ENCODE data around the gene ARSA.
"Not testable (repeated sequence)": the region's sequence is repeated elsewhere in the genome, so short reads cannot be mapped to it uniquely, and the experiment has no call there.

The ARSA gene

DNA sequence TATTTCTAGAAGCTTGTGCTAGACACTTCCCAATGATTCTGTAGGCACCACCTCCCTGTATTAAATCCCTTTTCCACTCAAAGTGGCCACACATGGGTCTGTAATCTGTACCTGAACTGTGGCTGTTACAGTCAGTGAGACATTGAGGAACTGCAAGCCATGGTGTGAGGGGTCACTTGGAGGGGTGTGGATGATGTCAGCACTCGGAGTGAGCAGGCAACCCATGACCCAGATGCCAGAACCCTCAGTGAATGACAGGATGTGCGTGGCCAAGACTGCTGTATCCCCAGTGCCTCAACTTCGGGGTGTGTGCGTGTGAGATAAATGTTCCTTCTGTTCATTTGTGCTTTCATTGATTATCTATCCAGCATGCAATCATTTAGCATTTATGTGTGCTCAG is 30.0 kb upstream of the ARSA start:
- Histone ChIP-seq H3K4me3 (replicated peaks; ENCODE audit: low read depth, low read length) (no peak overlapping the region), H3K36me3 (ENCODE audit: control insufficient read depth, insufficient read depth, low read length) (no peaks in the 10 kb centered on the region), H3K27me3 (replicated peaks; ENCODE audit: control insufficient read depth, insufficient read depth, low read length) (peaks cover 4% of the 10 kb centered on the region; the same call in 1 of the 2 replicates)
- DNase-seq (ENCODE audit: extremely low read depth, insufficient read length), result no peak
- TF ChIP-seq, protein P1, sequence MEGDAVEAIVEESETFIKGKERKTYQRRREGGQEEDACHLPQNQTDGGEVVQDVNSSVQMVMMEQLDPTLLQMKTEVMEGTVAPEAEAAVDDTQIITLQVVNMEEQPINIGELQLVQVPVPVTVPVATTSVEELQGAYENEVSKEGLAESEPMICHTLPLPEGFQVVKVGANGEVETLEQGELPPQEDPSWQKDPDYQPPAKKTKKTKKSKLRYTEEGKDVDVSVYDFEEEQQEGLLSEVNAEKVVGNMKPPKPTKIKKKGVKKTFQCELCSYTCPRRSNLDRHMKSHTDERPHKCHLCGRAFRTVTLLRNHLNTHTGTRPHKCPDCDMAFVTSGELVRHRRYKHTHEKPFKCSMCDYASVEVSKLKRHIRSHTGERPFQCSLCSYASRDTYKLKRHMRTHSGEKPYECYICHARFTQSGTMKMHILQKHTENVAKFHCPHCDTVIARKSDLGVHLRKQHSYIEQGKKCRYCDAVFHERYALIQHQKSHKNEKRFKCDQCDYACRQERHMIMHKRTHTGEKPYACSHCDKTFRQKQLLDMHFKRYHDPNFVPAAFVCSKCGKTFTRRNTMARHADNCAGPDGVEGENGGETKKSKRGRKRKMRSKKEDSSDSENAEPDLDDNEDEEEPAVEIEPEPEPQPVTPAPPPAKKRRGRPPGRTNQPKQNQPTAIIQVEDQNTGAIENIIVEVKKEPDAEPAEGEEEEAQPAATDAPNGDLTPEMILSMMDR (IDR thresholded peaks at IDR 0.05; ENCODE audit: insufficient read depth, low read length, poor library complexity, severe bottlenecking), result no peak

DNA sequence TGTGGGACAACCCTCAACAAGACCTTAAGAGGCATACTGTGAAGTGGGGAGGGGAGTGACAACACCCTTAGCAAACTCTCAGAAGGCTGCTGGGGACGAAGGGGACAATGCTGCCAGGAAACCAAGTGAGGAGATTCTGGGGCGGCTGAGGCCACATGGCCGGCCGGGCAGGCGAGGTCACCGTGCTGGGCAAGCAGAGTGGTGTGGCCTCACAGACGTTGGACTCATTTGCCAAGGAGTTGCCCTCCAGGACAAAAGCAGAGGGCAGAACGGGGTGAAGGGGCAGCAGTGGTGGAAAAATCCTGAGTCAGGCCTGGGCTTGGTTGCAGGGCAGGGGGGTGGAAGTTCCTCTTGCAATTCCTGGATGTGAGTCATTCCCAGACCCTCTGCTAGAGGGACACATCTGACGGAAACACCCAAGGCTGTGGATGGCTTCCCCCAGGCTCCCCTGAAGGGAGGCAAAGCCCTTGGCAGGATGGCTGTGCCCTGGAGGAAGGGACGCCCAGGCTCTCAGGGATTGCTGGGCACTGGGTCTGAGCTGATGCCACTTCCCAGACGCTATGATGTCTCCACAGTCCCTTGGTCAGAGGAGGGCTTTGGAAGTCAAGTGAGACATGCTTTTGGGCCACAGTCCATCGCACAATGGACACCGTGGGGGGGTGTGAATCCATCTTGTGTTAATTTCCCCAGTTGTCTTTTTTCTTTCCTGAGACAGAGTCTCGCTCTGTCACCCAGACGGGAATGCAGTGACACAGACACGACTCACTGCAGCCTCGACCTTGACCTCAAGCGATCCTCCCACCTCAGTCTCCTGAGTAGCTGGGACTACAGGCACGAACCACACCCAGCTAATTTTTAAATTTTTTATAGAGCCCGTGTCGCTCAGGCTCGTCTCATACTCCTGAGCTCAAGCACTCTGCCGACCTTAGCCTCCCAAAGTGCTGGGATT is 28.4 kb upstream of the ARSA start:
- DNase-seq (ENCODE audit: extremely low read depth, insufficient read length), result no peak
- H3K4me3 ChIP-seq (replicated peaks; ENCODE audit: low read depth, low read length), result no peak overlapping the region
- TF ChIP-seq, protein P1 (IDR thresholded peaks at IDR 0.05; ENCODE audit: insufficient read depth, low read length, poor library complexity, severe bottlenecking), result no peak

DNA sequence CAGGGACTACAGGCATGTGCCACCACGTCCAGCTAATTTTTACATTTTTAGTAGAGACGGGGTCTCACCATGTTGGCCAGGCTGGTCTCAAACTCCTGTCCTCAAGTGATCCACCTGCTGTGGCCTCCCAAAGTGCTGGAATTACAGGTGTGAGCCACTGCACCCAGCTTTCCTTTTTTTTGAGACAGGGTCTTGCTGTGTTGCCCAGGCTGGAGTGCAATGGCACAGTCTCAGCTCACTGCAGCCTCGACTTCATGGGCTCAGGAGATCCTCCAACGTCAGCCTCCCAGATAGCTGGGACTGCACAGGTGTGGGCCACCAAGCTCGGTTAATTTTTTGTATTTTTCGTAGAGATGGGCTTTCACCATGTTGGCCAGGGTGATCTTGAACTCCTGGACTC is 26.7 kb upstream of the ARSA start:
- not testable (repeated sequence) for H3K27me3 ChIP-seq (replicated peaks; ENCODE audit: control insufficient read depth, insufficient read depth, low read length); DNase-seq (ENCODE audit: extremely low read depth, insufficient read length); H3K36me3 ChIP-seq (ENCODE audit: control insufficient read depth, insufficient read depth, low read length); H3K4me3 ChIP-seq (replicated peaks; ENCODE audit: low read depth, low read length)

More for the DNA sequence above, 28.4 kb upstream of the ARSA start:
- H3K36me3 ChIP-seq (ENCODE audit: control insufficient read depth, insufficient read depth, low read length), result no peaks in the 10 kb centered on the region
- H3K27me3 ChIP-seq (replicated peaks; ENCODE audit: control insufficient read depth, insufficient read depth, low read length), result peaks cover 4% of the 10 kb centered on the region; the same call in 1 of the 2 replicates

DNA sequence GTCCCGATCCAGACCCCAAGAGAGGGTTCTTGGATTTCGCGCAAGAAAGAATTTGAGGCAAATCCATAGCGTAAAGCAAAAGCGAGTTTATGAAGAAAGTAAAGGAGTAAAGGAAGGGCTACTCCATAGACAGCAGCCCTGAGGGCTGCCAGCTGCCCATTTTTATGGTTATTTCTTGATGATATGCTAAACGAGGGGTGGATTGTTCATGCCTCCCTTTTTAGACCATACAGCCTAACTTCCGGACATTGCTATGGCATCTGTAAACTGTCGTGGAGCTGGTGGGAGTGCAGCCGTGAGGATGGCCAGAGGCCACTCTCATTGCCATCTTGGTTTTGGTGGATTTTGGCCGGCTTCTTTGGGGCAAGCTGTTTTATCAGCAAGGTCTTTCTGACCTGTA is 25.3 kb upstream of the ARSA start:
- Histone ChIP-seq H3K36me3 (ENCODE audit: control insufficient read depth, insufficient read depth, low read length) (no peaks in the 10 kb centered on the region), H3K4me3 (replicated peaks; ENCODE audit: low read depth, low read length) (no peak overlapping the region), H3K27me3 (replicated peaks; ENCODE audit: control insufficient read depth, insufficient read depth, low read length) (peaks cover 4% of the 10 kb centered on the region; the same call in 1 of the 2 replicates)
- no peak for DNase-seq (ENCODE audit: extremely low read depth, insufficient read length)
- TF ChIP-seq, protein P1 (IDR thresholded peaks at IDR 0.05; ENCODE audit: insufficient read depth, low read length, poor library complexity, severe bottlenecking), result no peak

DNA sequence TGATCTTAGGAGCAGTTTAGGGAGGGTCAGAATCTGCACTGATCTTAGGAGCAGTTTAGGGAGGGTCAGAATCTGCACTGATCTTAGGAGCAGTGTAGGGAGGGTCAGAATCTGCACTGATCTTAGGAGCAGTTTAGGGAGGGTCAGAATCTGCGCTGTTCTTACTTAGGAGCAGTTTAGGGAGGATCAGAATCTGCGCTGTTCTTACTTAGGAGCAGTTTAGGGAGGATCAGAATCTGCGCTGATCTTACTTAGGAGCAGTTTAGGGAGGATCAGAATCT is 15.8 kb upstream of the ARSA start:
- not testable (repeated sequence) for H3K4me3 ChIP-seq (replicated peaks; ENCODE audit: low read depth, low read length)

DNA sequence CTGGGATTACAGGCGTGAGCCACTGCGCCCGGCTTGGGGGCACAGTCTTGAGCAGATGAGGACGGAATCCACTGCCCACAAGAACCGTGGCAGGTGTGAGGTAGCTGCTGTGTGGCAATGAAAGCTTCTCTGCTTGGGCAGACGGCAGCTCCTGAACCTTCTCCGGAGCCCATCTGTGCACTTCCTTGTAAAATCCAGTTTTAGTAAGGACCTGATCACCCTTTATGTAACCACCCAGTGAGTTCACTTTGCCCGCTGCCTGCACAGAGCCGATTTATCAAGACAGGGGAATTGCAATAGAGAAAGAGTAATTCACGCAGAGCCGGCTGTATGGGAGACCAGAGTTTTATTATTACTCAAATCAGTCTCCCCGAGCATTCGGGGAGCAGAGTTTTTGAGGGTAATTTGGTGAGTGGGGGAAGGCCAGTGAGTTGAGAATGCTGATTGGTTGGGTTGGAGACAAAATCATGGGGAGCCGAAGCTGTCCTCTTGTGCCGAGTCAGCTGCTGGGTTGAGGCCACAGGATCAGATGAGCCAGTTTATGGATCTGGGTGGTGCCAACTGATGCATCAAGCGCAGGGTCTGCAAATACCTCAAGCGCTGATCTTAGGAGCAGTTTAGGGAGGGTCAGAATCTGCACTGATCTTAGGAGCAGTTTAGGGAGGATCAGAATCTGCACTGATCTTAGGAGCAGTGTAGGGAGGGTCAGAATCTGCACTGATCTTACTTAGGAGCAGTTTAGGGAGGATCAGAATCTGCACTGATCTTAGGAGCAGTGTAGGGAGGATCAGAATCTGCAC is 15.3 kb upstream of the ARSA start:
- DNase-seq (ENCODE audit: extremely low read depth, insufficient read length); H3K36me3 ChIP-seq (ENCODE audit: control insufficient read depth, insufficient read depth, low read length); H3K27me3 ChIP-seq (replicated peaks; ENCODE audit: control insufficient read depth, insufficient read depth, low read length); H3K4me3 ChIP-seq (replicated peaks; ENCODE audit: low read depth, low read length): not testable (repeated sequence)

More for the DNA sequence above, 15.8 kb upstream of the ARSA start:
- DNase-seq (ENCODE audit: extremely low read depth, insufficient read length); H3K36me3 ChIP-seq (ENCODE audit: control insufficient read depth, insufficient read depth, low read length); H3K27me3 ChIP-seq (replicated peaks; ENCODE audit: control insufficient read depth, insufficient read depth, low read length): not testable (repeated sequence)

Data from GM06990 (cell line).